Measurements from ENCODE around the gene ITPR1. TPM values are rescaled to one million over a fixed set of nuclear protein-coding genes. Genes with fewer than 3 reads are reported as not detected.

ITPR1 gene
- total RNA-seq, 2 donors from 2014 or later: 5.9 TPM

- Histone ChIP-seq H3K9ac (ENCODE audit: extremely low read depth, low read length, poor library complexity, severe bottlenecking) (no peak overlapping the region), H3K4me3 (ENCODE audit: low read length) (no peak overlapping the region), H3K36me3 (ENCODE audit: control insufficient read depth, insufficient read depth, low read length) (no peaks in the 10 kb centered on the region), H3K4me1 (ENCODE audit: control insufficient read depth, insufficient read depth, low read length) (no peaks in the 10 kb centered on the region), H3K9me3 (ENCODE audit: control insufficient read depth, low read length) (peaks cover 15% of the 10 kb centered on the region), H3K27me3 (ENCODE audit: control insufficient read depth, insufficient read depth, low read length, poor library complexity, severe bottlenecking) (no peaks in the 10 kb centered on the region), H3K27ac (ENCODE audit: low read depth, low read length) (no peak overlapping the region)
- WGBS, 2 experiments (ENCODE audit: insufficient coverage in 1 of 2, insufficient read length in 1 of 2): 89 to 93% methylated on average over 3 to 4 of the region's 4 CpGs
- Mint-ChIP-seq H3K4me3 (no peak overlapping the region), H3K4me1 (peaks cover 7% of the 10 kb centered on the region), H3K27ac (no peak overlapping the region), H3K9me3 (peaks cover 5% of the 10 kb centered on the region), H3K27me3 (ENCODE audit: insufficient read depth) (no peaks in the 10 kb centered on the region), H3K36me3 (ENCODE audit: low read depth) (no peaks in the 10 kb centered on the region)
- TF ChIP-seq CTCF (conservative IDR thresholded peaks at IDR 0.05): no peak
- DNase-seq: no peak
These were observed 195.3 kb downstream of the ITPR1 start for GRCh38 chr3:4688411-4688810.

- Histone ChIP-seq H3K4me1 (ENCODE audit: control insufficient read depth, insufficient read depth, low read length) (no peaks in the 10 kb centered on the region), H3K9me3 (ENCODE audit: control insufficient read depth, low read length) (peaks cover 15% of the 10 kb centered on the region), H3K27me3 (ENCODE audit: control insufficient read depth, insufficient read depth, low read length, poor library complexity, severe bottlenecking) (no peaks in the 10 kb centered on the region), H3K9ac (ENCODE audit: extremely low read depth, low read length, poor library complexity, severe bottlenecking) (no peak overlapping the region), H3K36me3 (ENCODE audit: control insufficient read depth, insufficient read depth, low read length) (no peaks in the 10 kb centered on the region), H3K27ac (ENCODE audit: low read depth, low read length) (no peak overlapping the region), H3K4me3 (ENCODE audit: low read length) (no peak overlapping the region)
- DNase-seq: no peak
- peaks cover 7% of the 10 kb centered on the region for H3K4me1 Mint-ChIP-seq
- H3K27ac Mint-ChIP-seq: no peak overlapping the region
- no peak overlapping the region for H3K4me3 Mint-ChIP-seq
- no peak for TF ChIP-seq CTCF (conservative IDR thresholded peaks at IDR 0.05)
- H3K27me3 Mint-ChIP-seq (ENCODE audit: insufficient read depth): no peaks in the 10 kb centered on the region
- no peaks in the 10 kb centered on the region for H3K36me3 Mint-ChIP-seq (ENCODE audit: low read depth)
- peaks cover 5% of the 10 kb centered on the region for H3K9me3 Mint-ChIP-seq
These were observed 195.9 kb downstream of the ITPR1 start for GRCh38 chr3:4689021-4689420.

- peaks cover 7% of the 10 kb centered on the region for H3K4me1 Mint-ChIP-seq
- Histone ChIP-seq H3K27ac (ENCODE audit: low read depth, low read length) (no peak overlapping the region), H3K4me3 (ENCODE audit: low read length) (no peak overlapping the region), H3K4me1 (ENCODE audit: control insufficient read depth, insufficient read depth, low read length) (no peaks in the 10 kb centered on the region), H3K9ac (ENCODE audit: extremely low read depth, low read length, poor library complexity, severe bottlenecking) (no peak overlapping the region), H3K27me3 (ENCODE audit: control insufficient read depth, insufficient read depth, low read length, poor library complexity, severe bottlenecking) (no peaks in the 10 kb centered on the region), H3K36me3 (ENCODE audit: control insufficient read depth, insufficient read depth, low read length) (no peaks in the 10 kb centered on the region), H3K9me3 (ENCODE audit: control insufficient read depth, low read length) (peaks cover 15% of the 10 kb centered on the region)
- no peak overlapping the region for H3K4me3 Mint-ChIP-seq
- H3K9me3 Mint-ChIP-seq: peaks cover 5% of the 10 kb centered on the region
- no peaks in the 10 kb centered on the region for H3K36me3 Mint-ChIP-seq (ENCODE audit: low read depth)
- no peak for TF ChIP-seq CTCF (conservative IDR thresholded peaks at IDR 0.05)
- H3K27ac Mint-ChIP-seq: no peak overlapping the region
- no peaks in the 10 kb centered on the region for H3K27me3 Mint-ChIP-seq (ENCODE audit: insufficient read depth)
- 96 to 100% methylated on average over 1 of the region's 1 CpG for WGBS, 2 experiments (ENCODE audit: insufficient coverage in 1 of 2, insufficient read length in 1 of 2)
- no peak for DNase-seq
These were observed 197.1 kb downstream of the ITPR1 start for GRCh38 chr3:4690277-4690676.
